GM23248 (cell line): Measurements from ENCODE around the gene EPS8L1.

Experiments used
- EZH2 ChIP-seq: fragments of 200-600 bp; sonication (generic); IDR thresholded peaks from 2 replicates; pipeline ENCODE4 v1.6.1; 2018; ENCODE audit warnings: antibody characterized with exemption, mild to moderate bottlenecking; ENCODE audit not compliant: insufficient read depth, poor library complexity, severe bottlenecking
- EZH2phosphoT487 ChIP-seq: fragments of 200-600 bp; sonication (generic); IDR thresholded peaks from 2 replicates; pipeline ENCODE4 v1.6.1; 2018; ENCODE audit warnings: antibody characterized with exemption, moderate library complexity, mild to moderate bottlenecking, low read depth; ENCODE audit not compliant: insufficient read depth

DNA sequence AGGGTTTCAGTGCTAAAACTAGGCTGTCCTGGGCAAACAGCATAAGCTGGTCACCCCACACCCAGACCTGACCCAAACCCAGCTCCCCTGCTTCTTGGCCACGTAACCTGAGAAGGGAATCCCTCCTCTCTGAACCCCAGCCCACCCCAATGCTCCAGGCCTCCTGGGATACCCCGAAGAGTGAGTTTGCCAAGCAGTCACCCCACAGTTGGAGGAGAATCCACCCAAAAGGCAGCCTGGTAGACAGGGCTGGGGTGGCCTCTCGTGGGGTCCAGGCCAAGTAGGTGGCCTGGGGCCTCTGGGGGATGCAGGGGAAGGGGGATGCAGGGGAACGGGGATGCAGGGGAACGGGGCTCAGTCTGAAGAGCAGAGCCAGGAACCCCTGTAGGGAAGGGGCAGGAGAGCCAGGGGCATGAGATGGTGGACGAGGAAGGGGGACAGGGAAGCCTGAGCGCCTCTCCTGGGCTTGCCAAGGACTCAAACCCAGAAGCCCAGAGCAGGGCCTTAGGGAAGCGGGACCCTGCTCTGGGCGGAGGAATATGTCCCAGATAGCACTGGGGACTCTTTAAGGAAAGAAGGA lies 39.0 kb downstream of the EPS8L1 start:
- no peak for TF ChIP-seq EZH2
- TF ChIP-seq EZH2phosphoT487: no peak
